Kidney (tissue), 14 donors: ENCODE measurements around the gene DBT. TPM values are rescaled to one million over a fixed set of nuclear protein-coding genes. Genes with fewer than 3 reads are reported as not detected.

Source experiments
- DNase-seq, 5 donors: peaks; one replicate each; pipeline ENCODE4 v3.0.0-alpha.2; 2013 to 2020
- FAIRE-seq: peaks from 2 replicates; lab custom pipeline; 2012; peaks lifted over from hg19 to GRCh38; lab: Jason Lieb, UNC
- H3K27ac ChIP-seq, 2 donors: one replicate each; pipeline ENCODE4 v1.7.0; 2013; ENCODE audit warnings: low read depth in 2 of 2, low read length in 2 of 2, inconsistent platforms in 1 of 2
- H3K27me3 ChIP-seq: one replicate; pipeline ENCODE4 v1.7.1; 2013; ENCODE audit warnings: low read length, inconsistent platforms; ENCODE audit not compliant: control insufficient read depth, insufficient read depth
- H3K36me3 ChIP-seq, 3 donors: one replicate each; pipeline versions ENCODE4 v1.7.0 to v1.7.1; 2013; ENCODE audit warnings: low read length in 3 of 3, control low read depth in 1 of 3, inconsistent platforms in 1 of 3; ENCODE audit not compliant: insufficient read depth in 3 of 3, control insufficient read depth in 2 of 3
- H3K4me1 ChIP-seq, 3 donors: one replicate each; pipeline versions ENCODE4 v1.7.0 to v1.7.1; 2013; ENCODE audit warnings: low read length in 3 of 3, inconsistent platforms in 1 of 3, low read depth in 1 of 3; ENCODE audit not compliant: control insufficient read depth in 2 of 3, insufficient read depth in 2 of 3
- H3K4me3 ChIP-seq, 3 donors: one replicate each; pipeline versions ENCODE4 v1.7.0 to v1.8.1; 2013; ENCODE audit warnings: low read length in 3 of 3, control low read depth in 1 of 3, inconsistent platforms in 1 of 3
- H3K9ac ChIP-seq, 3 donors: one replicate each; pipeline versions ENCODE4 v1.7.0 to v1.7.1; 2013; ENCODE audit warnings: low read length in 3 of 3, control low read depth in 1 of 3, inconsistent platforms in 1 of 3
- H3K9me3 ChIP-seq, 3 donors: one replicate each; pipeline versions ENCODE4 v1.7.0 to v1.7.1; 2013; ENCODE audit warnings: low read length in 3 of 3, control low read depth in 1 of 3, inconsistent platforms in 1 of 3; ENCODE audit not compliant: control insufficient read depth in 2 of 3, insufficient read depth in 1 of 3
- intact Hi-C: fragments of 100-400 bp; cut with DNase I; formaldehyde crosslinking; loops from one replicate; pipeline ENCODE4 v1.11.1; 2022
- polyA plus RNA-seq: library from polyadenylated mRNA; stranded (reverse); fragments of 350-450 nt; fragmentation: Illumina TruSeq; extraction: RNeasy Lipid Tissue Mini Kit (QIAGEN cat#74804); gene quantifications from one replicate; pipeline ENCODE4 v1.2.3, GENCODE V29; 2014; ENCODE audit warnings: low read depth, low replicate concordance; ENCODE audit not compliant: insufficient read depth
- total RNA-seq: library from RNA; stranded (reverse); fragmentation: NEBNext Ultra II Directional; extraction: Animal tissue kit (Norgen Biotek cat#: 25700); gene quantifications from one replicate; pipeline ENCODE4 v1.2.1, GENCODE V29; 2021
- TF ChIP-seq, protein P1 (sequence below): IDR thresholded peaks from 3 replicates; pipeline ENCODE4 v1.5.1; 2012; ENCODE audit warnings: mild to moderate bottlenecking, moderate library complexity, borderline replicate concordance; ENCODE audit not compliant: insufficient read depth; ENCODE audit errors: extremely low read depth
- donor health status: control.
- donor health status: control.
- donor health status: control.
- donor health status: control.
- donor health status: control.
- donor health status: DM: yes; HTN: yes; CAD: no.
- donor health status: Normal renal cell carcinoma (clear cell type).

The DBT gene
- total and polyA plus RNA-seq, 2 donors from 2014 or later: 7.7 to 18.7 TPM

DNA sequence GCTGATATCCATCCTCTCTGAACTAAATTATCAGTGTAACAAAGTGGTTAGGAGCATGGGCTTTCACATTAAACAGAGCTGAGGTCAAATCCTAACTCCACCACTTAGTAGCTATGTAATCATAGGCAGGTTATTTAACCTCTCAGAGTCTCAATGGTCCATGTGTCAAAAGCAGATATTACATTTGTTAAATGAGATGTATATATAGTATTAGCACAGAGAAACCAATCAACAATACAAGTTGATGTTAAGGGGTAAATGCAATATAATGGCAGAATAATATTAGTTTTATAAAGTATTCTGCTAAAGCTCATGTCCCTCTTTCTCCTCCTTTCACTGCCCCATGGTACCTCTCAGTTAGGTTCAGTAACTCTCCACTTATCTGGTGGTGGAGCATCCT lies 27.2 kb downstream of the DBT start:
- no peak for DNase-seq
- H3K27me3 ChIP-seq: no peaks in the 10 kb centered on the region
- FAIRE-seq: no peak
- peaks cover 0 to 11% (median under 1%) of the 10 kb centered on the region in 3 donors for H3K36me3 ChIP-seq
- intact Hi-C loops: no loop called here
- TF ChIP-seq, protein P1, sequence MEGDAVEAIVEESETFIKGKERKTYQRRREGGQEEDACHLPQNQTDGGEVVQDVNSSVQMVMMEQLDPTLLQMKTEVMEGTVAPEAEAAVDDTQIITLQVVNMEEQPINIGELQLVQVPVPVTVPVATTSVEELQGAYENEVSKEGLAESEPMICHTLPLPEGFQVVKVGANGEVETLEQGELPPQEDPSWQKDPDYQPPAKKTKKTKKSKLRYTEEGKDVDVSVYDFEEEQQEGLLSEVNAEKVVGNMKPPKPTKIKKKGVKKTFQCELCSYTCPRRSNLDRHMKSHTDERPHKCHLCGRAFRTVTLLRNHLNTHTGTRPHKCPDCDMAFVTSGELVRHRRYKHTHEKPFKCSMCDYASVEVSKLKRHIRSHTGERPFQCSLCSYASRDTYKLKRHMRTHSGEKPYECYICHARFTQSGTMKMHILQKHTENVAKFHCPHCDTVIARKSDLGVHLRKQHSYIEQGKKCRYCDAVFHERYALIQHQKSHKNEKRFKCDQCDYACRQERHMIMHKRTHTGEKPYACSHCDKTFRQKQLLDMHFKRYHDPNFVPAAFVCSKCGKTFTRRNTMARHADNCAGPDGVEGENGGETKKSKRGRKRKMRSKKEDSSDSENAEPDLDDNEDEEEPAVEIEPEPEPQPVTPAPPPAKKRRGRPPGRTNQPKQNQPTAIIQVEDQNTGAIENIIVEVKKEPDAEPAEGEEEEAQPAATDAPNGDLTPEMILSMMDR: no peak
- H3K4me3 ChIP-seq: no peak overlapping the region
- peaks cover 0 to 6% (median 0%) of the 10 kb centered on the region in 3 donors for H3K4me1 ChIP-seq
- no peak overlapping the region for H3K9ac ChIP-seq
- no peak overlapping the region for H3K27ac ChIP-seq
- no peaks in the 10 kb centered on the region for H3K9me3 ChIP-seq

- H3K27ac ChIP-seq: no peak overlapping the region
- no peak overlapping the region for H3K4me3 ChIP-seq
- H3K27me3 ChIP-seq: no peaks in the 10 kb centered on the region
- H3K9me3 ChIP-seq: no peaks in the 10 kb centered on the region
- H3K36me3 ChIP-seq: peaks cover 0 to 11% (median 0%) of the 10 kb centered on the region in 3 donors
- intact Hi-C loops: no loop called here
- no peak for DNase-seq
- H3K9ac ChIP-seq: no peak overlapping the region
- peaks cover 0 to 16% (median 0%) of the 10 kb centered on the region in 3 donors for H3K4me1 ChIP-seq
- TF ChIP-seq, protein P1: no peak
- no peak for FAIRE-seq
These were observed 29.8 kb downstream of the DBT start for GRCh38 chr1:100219883-100220282.

DNA sequence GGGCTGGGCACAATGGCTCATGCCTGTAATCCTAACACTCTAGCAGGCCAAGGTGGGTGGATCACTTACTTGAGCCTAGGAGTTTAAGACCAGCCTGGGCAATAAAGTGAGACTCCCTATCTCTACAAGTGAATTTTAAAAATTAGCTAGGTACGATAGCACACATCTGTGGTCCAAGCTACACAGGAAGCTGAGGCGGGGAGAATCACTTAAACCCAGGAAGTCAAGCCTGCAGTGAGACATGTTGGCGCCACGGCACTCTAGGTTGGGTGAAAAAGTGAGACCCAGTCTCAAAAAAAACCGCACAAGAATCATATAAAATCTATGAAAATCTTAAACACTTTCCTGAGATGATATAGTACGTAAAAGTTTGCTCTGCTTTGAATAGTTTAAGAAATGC lies 30.2 kb downstream of the DBT start:
- no peak overlapping the region for H3K27ac ChIP-seq
- peaks cover 0 to 15% (median 0%) of the 10 kb centered on the region in 3 donors for H3K36me3 ChIP-seq
- H3K4me1 ChIP-seq: peaks cover 0 to 20% (median 0%) of the 10 kb centered on the region in 3 donors
- no peak overlapping the region for H3K9ac ChIP-seq
- H3K4me3 ChIP-seq: no peak overlapping the region
- intact Hi-C loops: no loop called here
- DNase-seq: no peak
- no peak for FAIRE-seq
- no peaks in the 10 kb centered on the region for H3K9me3 ChIP-seq
- H3K27me3 ChIP-seq: no peaks in the 10 kb centered on the region
- TF ChIP-seq, protein P1: no peak

- DNase-seq (no peak), FAIRE-seq (no peak)
- TF ChIP-seq, protein P1: no peak
- no peak overlapping the region for H3K9ac ChIP-seq
- intact Hi-C loops: no loop called here
- no peak overlapping the region for H3K4me3 ChIP-seq
- H3K27me3 ChIP-seq: no peaks in the 10 kb centered on the region
- H3K27ac ChIP-seq: no peak overlapping the region
- H3K4me1 ChIP-seq: peaks cover 0 to 23% (median 0%) of the 10 kb centered on the region in 3 donors
- H3K36me3 ChIP-seq: peaks cover 0 to 20% (median under 1%) of the 10 kb centered on the region in 3 donors
- no peaks in the 10 kb centered on the region for H3K9me3 ChIP-seq
These were observed 31.8 kb downstream of the DBT start for GRCh38 chr1:100217834-100218233.
